GM13977 (cell line): ENCODE results near the gene RBM26.
A peak's percentile ranks its signal among the peaks of the same experiment; 100 is the strongest.

ENCODE experiments used
- DNase-seq: peaks from one replicate; pipeline ENCODE4 v3.0.0; 2012; ENCODE audit warnings: low spot score
- CTCF ChIP-seq: IDR thresholded peaks from 2 replicates; pipeline ENCODE4 v1.5.1; 2012; ENCODE audit warnings: mild to moderate bottlenecking, control low read depth; ENCODE audit not compliant: insufficient read depth; ENCODE audit errors: extremely low read depth, missing control alignments
- in situ Hi-C: fragments of 300-500 bp; cut with MboI; formaldehyde crosslinking; loops from one replicate; pipeline ENCODE4 v1.12.0; 2022; ENCODE audit warnings: low sequenced_read_pairs, low pct_unique_long_range_greater_than_20kb, mixed read lengths, inconsistent platforms; ENCODE audit not compliant: unreplicated experiment

Gene RBM26

GRCh38 chr13:79403113-79403512 lies 2.9 kb downstream of the RBM26 start:
- in situ Hi-C loops: no loop called here
- DNase-seq: no peak

GRCh38 chr13:79402679-79403078 lies 3.4 kb downstream of the RBM26 start:
- no peak for TF ChIP-seq CTCF
- no peak for DNase-seq
- in situ Hi-C loops: no loop called here

More at GRCh38 chr13:79403113-79403512, 2.9 kb downstream of the RBM26 start:
- TF ChIP-seq CTCF: no peak

- no peak for TF ChIP-seq CTCF
- DNase-seq: no peak
- in situ Hi-C loops: no loop called here
Observed at GRCh38 chr13:79402074-79402635, 3.9 kb downstream of the RBM26 start.

- in situ Hi-C loops: no loop called here
- TF ChIP-seq CTCF: no peak
- DNase-seq: peak; percentile 37
Observed at GRCh38 chr13:79401259-79402070, 4.6 kb downstream of the RBM26 start.

- in situ Hi-C loops: no loop called here
- TF ChIP-seq CTCF: no peak
- no peak for DNase-seq
Observed at GRCh38 chr13:79398915-79399314, 7.1 kb downstream of the RBM26 start.

- in situ Hi-C loops: no loop called here
- DNase-seq: no peak
- no peak for TF ChIP-seq CTCF
Observed at GRCh38 chr13:79398127-79398526, 7.9 kb downstream of the RBM26 start.
